Activated CD8-positive, alpha-beta memory T cell treated with anti-CD3 and anti-CD28 coated beads, Interleukin-2, amount 50 U/mL, for 24 hours (primary cell): ENCODE measurements around the gene PRRG3.

Source experiments
- DNase-seq: peaks from one replicate; pipeline ENCODE4 v3.0.0-alpha.2; 2020; ENCODE audit errors: extremely low read depth

The PRRG3 gene

GRCh38 chrX:151704041-151704663, 8.9 kb downstream of the PRRG3 start:
- no peak for DNase-seq

GRCh38 chrX:151708821-151709220, 13.6 kb downstream of the PRRG3 start:
- no peak for DNase-seq

DNA sequence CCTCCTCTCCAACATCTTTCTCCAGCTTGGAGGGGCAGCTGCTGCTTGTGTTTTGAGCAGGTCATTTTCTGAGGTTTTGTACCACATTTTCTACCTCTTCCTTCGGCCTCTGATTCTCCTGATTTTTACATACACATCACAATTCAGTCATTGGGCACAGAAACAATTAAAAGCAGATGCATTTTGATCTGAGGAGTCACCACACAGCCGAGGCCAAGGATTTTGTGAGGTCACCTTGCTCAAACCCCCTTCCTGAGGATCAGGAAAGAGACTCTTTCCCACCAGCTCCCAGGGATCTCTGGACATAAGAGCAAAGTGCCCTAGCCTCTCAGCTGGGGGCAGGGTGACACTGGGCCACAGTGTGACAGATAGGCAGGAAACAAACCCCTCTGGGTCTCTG, 15.2 kb downstream of the PRRG3 start:
- DNase-seq: no peak

- no peak for DNase-seq
Measured at GRCh38 chrX:151711154-151711553, 15.9 kb downstream of the PRRG3 start.

DNA sequence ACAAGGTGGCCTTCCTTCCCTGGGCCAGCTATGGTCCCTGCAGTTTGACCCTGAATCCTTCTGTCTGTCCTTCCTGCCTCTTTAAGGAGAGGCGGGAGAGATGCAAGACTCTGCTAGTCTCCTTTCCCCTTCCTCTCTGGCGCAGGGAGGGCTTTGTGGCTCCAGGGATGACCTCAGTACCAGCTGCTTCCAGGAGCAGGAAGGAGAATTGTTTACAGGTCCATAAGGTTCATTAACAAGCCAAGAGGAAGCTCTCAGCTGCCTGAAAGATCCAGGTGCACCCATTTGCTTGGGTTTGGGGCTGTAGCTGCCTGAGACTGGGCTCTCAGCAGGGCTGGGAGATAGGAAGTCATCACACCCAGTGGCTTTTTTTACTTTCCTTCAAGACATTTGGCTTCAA, 16.5 kb downstream of the PRRG3 start:
- DNase-seq: no peak

DNA sequence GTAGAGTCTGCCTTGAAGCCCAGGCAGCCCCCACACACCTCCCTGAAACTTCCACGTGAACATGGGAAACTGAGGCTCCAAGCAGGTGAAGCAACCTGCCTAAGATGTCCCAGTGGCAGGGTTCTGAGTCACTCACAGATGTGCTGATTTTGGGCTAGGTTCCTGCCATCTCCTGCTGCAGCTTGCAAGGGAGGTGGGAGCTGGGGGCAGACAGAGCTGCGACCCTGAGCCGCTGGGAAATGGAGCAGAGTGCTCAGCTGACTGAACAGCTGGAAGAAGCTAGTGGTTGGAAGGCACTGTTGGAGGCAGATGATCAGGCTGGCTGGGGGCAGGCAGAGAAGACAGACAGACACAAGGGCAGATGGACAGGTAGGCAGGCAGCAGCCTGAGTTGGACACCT, 17.0 kb downstream of the PRRG3 start:
- DNase-seq: no peak

DNA sequence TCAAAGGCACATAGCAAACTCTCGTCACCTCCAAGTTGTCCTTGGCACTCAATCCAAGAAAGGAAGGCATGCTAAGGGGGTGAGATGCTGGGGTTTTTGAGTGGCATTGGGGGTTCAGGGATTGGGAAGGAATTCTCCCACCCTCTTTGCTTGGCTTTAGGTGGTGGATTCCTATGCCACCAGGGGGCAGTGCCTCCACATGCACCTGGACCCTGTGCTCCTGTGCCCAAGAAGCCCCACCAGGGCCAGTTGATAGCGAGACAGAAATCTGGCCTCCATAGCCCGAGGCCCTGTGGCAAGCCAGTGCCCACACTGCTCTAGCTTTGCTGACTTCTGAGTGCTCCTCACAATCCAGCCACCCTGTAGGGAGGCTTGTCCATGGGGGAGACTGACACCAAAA, 18.6 kb downstream of the PRRG3 start:
- no peak for DNase-seq

DNA sequence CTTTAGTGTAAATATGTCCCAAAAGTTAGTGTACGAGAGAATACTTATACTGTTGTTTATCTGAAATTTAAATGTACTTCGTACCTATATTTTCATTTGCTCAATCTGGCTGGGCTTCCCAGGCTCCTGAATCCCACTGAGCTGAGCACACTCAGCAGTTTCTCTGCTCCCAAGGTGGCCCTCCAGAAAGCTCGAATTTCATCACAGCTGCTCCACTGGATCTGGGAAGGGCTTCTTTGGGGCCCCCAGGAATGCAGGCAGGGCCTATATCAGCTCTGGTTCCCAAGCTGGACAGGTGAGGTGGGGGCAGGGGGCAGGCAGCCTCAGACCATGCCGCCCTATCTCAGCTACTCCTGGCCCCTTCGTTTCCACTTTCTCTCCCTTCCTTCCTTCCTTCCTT, 19.1 kb downstream of the PRRG3 start:
- no peak for DNase-seq

DNA sequence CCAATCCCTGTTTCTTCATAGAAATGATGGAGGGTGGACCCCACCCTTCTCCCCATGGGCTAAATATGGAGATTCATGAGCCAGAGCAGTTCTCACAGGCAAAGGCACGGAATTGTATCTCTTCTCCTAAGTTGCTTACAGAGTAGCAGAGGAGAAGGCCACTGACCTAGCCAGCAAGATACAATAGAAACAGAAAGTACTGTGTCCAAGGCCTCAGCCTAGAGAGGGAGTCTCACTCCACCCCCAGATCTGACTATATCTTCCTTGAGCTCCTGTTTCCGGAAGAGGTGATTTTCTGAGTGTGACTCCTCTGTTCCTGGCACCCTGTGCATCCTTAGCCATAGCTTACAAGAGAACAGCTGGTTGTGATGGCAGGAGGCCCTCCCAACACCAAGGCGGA, 20.5 kb downstream of the PRRG3 start, which contains the start of gene FATE1:
TSS of gene FATE1 (plus strand) at position 284 of the 400 bp plus-strand sequence. CDS start at position 369, 85 bp downstream.
- no peak for DNase-seq

DNA sequence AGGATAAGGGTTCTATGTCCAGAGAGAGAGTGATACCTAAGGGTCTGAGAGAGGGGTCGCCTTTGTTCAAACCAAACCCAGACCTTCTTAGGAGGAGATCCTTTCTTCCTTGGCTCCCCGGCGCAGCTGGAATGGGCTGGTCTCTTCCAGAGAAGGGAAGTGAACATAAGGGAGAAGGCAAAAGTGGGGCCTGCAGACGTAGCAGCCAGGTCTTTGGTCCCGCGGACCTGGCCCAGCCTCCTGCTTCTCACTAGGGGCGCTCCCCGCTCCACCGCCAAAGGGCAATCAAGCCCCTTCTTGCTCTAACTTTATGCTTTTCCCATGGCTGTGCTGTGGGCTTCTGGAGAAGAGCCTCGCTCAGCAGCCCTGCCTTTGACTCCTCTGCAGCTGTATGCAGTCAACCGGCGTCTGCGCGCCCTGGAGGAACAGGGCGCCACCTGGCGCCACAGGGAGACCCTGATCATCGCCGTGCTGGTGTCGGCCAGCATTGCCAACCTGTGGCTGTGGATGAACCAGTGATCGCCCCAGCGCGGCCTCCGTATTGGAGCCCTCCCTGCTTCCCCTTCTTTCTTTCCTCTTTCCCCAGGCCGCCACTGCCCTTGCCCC, 27.1 kb downstream of the PRRG3 start:
- no peak for DNase-seq

DNA sequence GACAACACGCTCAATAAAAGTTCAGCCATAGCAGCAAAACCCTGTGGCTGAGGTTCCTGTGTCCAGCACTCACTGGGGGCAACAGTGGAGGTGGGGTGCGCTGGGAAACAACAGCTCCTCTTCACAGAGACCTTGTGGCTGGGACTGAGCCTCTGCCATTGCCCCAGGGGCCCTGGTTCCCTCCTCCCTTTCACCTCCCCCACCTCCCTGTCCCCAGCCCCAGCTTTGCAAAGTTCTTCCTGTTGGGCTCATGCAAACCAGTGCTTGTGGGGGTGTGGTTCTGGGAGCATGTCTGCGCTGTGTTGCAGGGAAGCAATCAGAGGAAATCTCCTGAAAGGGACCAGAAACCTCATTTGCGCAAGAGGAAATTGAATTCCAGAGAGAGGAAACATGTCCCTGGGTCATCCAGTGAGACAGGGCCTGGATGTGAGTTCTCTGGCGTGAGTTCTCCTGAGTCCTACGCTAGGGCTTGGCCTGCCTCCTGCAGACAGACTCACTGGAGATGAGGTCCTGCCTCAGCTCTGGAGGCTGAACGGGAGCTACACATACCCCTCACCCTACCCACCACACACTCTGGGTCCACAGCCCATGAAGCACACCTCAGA, 28.0 kb downstream of the PRRG3 start:
- DNase-seq: no peak

GRCh38 chrX:151724563-151725337, 29.5 kb downstream of the PRRG3 start:
- DNase-seq: no peak

DNA sequence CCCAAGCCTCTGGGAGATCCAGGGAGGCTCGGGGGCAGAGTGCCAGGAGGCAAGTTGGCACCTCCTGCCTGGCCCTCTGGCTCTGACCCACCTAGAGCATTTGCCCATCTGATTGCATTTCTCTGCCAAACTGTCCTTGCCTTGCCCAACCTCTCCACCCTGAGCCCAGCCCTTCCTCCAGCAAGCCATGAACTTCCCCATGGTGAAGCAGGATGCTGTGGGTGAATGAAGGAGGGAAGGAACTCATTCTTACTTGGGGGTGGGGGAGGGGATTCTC, 30.0 kb downstream of the PRRG3 start:
- no peak for DNase-seq

DNA sequence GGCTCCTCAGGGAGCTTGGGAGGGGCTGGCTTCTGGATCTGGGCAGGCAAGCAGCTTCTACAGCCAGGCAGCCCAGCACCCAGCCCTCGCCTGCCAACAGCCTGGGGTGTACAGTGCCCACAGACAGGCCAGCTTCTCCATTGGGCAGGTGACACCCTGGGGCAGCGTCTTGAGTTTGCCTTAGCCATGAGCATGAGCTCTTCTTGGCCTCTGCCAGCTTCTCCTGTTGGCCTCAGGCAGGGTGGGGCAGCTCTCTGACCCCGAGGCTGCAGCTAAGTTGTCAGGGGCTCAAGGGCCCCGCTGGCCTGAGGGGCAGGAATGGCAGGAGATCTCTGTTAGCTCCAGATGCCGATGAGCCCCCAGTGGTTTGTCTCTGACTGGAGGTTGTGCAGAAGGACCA, 31.5 kb downstream of the PRRG3 start:
- DNase-seq: no peak

GRCh38 chrX:151727346-151727745, 32.1 kb downstream of the PRRG3 start:
- no peak for DNase-seq

- DNase-seq: no peak
Measured at GRCh38 chrX:151729056-151729725, 33.9 kb downstream of the PRRG3 start.

- no peak for DNase-seq
Measured at GRCh38 chrX:151734446-151734845, 39.2 kb downstream of the PRRG3 start, which contains the start of gene CNGA2. TSS of gene CNGA2 (plus strand) at chrX:151734746. CDS start at chrX:151738484, 3,738 bp downstream.

- DNase-seq: no peak
Measured at GRCh38 chrX:151735219-151735618, 40.0 kb downstream of the PRRG3 start.

DNA sequence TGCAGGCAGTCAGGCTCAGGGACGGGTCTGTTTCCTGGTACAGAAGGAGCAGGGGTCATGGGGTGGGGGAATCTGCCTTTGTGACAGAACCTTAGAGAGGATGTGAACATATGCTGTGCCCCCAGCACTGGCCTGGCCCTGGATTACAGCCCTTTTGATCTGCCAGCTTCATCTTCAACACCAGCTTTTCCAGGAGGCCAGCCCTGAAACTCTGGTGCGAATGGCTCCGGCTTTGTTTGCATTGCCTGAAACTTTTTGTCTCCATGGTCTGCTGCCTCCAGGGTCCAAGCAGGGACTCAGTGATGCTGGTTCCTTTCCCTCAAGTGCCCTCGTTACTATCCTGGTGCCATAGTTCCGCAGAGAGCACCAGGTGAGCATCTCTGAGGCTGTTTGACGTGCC, 41.4 kb downstream of the PRRG3 start:
- DNase-seq: no peak

DNA sequence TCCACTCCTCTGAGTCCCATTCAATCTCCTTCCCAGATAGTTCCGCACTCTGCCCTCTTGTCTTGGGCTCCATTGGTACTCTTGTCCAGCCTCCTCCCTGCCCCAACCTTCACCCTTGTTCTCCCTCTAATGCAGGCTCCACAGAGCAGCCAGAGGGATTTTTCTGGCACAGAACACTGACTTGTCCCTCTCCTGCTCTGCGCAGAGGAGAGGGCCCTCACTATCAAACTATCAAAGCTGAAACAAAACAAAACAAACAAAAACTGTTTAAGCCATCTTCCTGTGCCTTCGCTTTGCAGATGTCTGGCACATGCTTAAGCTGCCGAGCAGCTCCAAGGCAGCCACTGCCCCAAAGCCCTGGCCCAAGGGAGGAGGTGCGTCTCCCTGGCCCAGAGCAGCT, 42.2 kb downstream of the PRRG3 start:
- no peak for DNase-seq

- no peak for DNase-seq
Measured at GRCh38 chrX:151738751-151739150, 43.5 kb downstream of the PRRG3 start.

DNA sequence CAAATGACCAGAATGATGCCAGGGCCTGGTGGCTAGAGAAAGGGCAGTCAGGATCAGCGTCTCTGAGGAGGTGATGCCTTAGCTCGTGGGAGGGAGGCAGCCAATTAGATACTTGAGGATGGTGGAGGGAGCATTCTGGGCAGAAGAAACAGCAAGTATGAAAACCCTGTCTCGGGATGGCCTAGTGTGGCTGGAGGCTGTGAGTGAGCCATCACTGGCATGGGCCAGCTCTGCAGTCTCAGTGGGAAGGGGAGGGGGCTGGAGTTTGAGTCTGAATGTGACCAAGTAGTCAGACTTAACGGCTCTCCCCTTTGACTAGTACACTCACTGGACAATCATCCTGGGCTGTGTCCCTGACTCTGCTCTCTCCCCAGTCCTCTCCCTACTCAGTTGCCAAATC, 46.3 kb downstream of the PRRG3 start:
- no peak for DNase-seq
